Mesenteric fat pad (tissue), 1 donor: ENCODE data around the gene ATCAY. TPM values are rescaled to one million over a fixed set of nuclear protein-coding genes. Genes with fewer than 3 reads are reported as not detected.
"Not testable (repeated sequence)": the region's sequence is repeated elsewhere in the genome, so short reads cannot be mapped to it uniquely, and the experiment has no call there.

Source experiments
- DNase-seq: peaks from one replicate; pipeline ENCODE4 v3.0.0-alpha.2; 2020; ENCODE audit warnings: low spot score
- total RNA-seq: library from RNA; stranded (reverse); fragmentation: NEBNext Ultra II Directional; extraction: Animal tissue kit (Norgen Biotek cat#: 25700); gene quantifications from one replicate; pipeline ENCODE4 v1.2.1, GENCODE V29; 2021
- donor health status: DM: yes; HTN: yes; CAD: no.

Gene ATCAY
- total RNA-seq, 1 donor from 2014 or later = not detected

- no peak for DNase-seq
Measured at GRCh38 chr19:3899531-3900294, 19.2 kb downstream of the ATCAY start.

- no peak for DNase-seq
Measured at GRCh38 chr19:3902317-3902973, 22.0 kb downstream of the ATCAY start.

GRCh38 chr19:3904233-3904632, 23.7 kb downstream of the ATCAY start:
- no peak for DNase-seq

- DNase-seq = no peak
Measured at GRCh38 chr19:3907626-3908265, 27.3 kb downstream of the ATCAY start.

- no peak for DNase-seq
Measured at GRCh38 chr19:3908266-3909054, 28.0 kb downstream of the ATCAY start.

GRCh38 chr19:3910105-3910504, 29.6 kb downstream of the ATCAY start:
- DNase-seq = no peak

- no peak for DNase-seq
Measured at GRCh38 chr19:3914199-3914598, 33.7 kb downstream of the ATCAY start.

- DNase-seq = no peak
Measured at GRCh38 chr19:3916033-3916432, 35.5 kb downstream of the ATCAY start.

- no peak for DNase-seq
Measured at GRCh38 chr19:3919793-3920192, 39.3 kb downstream of the ATCAY start.

- DNase-seq = no peak
Measured at GRCh38 chr19:3923096-3923758, 42.7 kb downstream of the ATCAY start.

- no peak for DNase-seq
Measured at GRCh38 chr19:3923912-3924311, 43.4 kb downstream of the ATCAY start.

- no peak for DNase-seq
Measured at GRCh38 chr19:3931041-3931440, 50.6 kb downstream of the ATCAY start.

- DNase-seq = no peak
Measured at GRCh38 chr19:3932931-3933810, 52.7 kb downstream of the ATCAY start, which contains the start of gene NMRK2. NMRK2 (plus strand) TSS chr19:3933069; CDS start chr19:3933672, 603 bp downstream.

- no peak for DNase-seq
Measured at GRCh38 chr19:3936506-3937442, 56.3 kb downstream of the ATCAY start.

GRCh38 chr19:3938300-3938950, 57.9 kb downstream of the ATCAY start:
- not testable (repeated sequence) for DNase-seq

GRCh38 chr19:3942790-3943409, 62.4 kb downstream of the ATCAY start:
- no peak for DNase-seq

GRCh38 chr19:3944018-3944721, 63.7 kb downstream of the ATCAY start:
- DNase-seq = no peak
